GM13976 (cell line): ENCODE data around the gene BHLHE41.

Experiments used
- DNase-seq: peaks from one replicate; pipeline ENCODE4 v3.0.0; 2012; ENCODE audit warnings: low spot score
- CTCF ChIP-seq: IDR thresholded peaks from 2 replicates; pipeline ENCODE4 v1.5.1; 2012; ENCODE audit warnings: borderline replicate concordance, mild to moderate bottlenecking; ENCODE audit not compliant: insufficient read depth; ENCODE audit errors: extremely low read depth, missing control alignments, control extremely low read depth
- in situ Hi-C: fragments of 300-500 bp; cut with MboI; formaldehyde crosslinking; loops from one replicate; pipeline ENCODE4 v1.12.0; 2022; ENCODE audit warnings: low sequenced_read_pairs, mixed read lengths, inconsistent platforms; ENCODE audit not compliant: unreplicated experiment

BHLHE41 gene

GRCh38 chr12:26112232-26112631 is 12.6 kb downstream of the BHLHE41 start:
- DNase-seq: no peak
- in situ Hi-C loops: loop anchor here (25.0 kb wide), 1 partner anchor 750 kb away; no protein-coding TSS in a partner anchor
- no peak for TF ChIP-seq CTCF

GRCh38 chr12:26109343-26109881 is 15.4 kb downstream of the BHLHE41 start:
- no peak for DNase-seq
- TF ChIP-seq CTCF: no peak
- in situ Hi-C loops: loop anchor here (25.0 kb wide), 1 partner anchor 753 kb away; no protein-coding TSS in a partner anchor

- in situ Hi-C loops: loop anchor here (25.0 kb wide), 1 partner anchor 753 kb away; no protein-coding TSS in a partner anchor
- no peak for DNase-seq
- TF ChIP-seq CTCF: no peak
Measured at GRCh38 chr12:26108915-26109314, 15.9 kb downstream of the BHLHE41 start.

GRCh38 chr12:26106347-26106746 is 18.5 kb downstream of the BHLHE41 start:
- in situ Hi-C loops: loop anchor here (25.0 kb wide), 1 partner anchor 756 kb away; no protein-coding TSS in a partner anchor
- TF ChIP-seq CTCF: no peak

GRCh38 chr12:26102953-26103352 is 21.9 kb downstream of the BHLHE41 start:
- no peak for TF ChIP-seq CTCF
- in situ Hi-C loops: loop anchor here (25.0 kb wide), 1 partner anchor 759 kb away; no protein-coding TSS in a partner anchor
- DNase-seq: no peak

More at GRCh38 chr12:26106347-26106746, 18.5 kb downstream of the BHLHE41 start:
- DNase-seq: no peak

- in situ Hi-C loops: loop anchor here (25.0 kb wide), 1 partner anchor 761 kb away; no protein-coding TSS in a partner anchor
- TF ChIP-seq CTCF: no peak
- DNase-seq: no peak
Measured at GRCh38 chr12:26101763-26102162, 23.1 kb downstream of the BHLHE41 start.

GRCh38 chr12:26101350-26101734 is 23.5 kb downstream of the BHLHE41 start:
- TF ChIP-seq CTCF: no peak
- in situ Hi-C loops: loop anchor here (25.0 kb wide), 1 partner anchor 761 kb away; no protein-coding TSS in a partner anchor
- DNase-seq: no peak
